Lung (tissue), 12 donors: ENCODE measurements around the gene DNASE2. TPM values are rescaled to one million over a fixed set of nuclear protein-coding genes. Genes with fewer than 3 reads are reported as not detected.

Experiments
- ATAC-seq: fragments of 200-7000 bp; cut with Tn5 transposase; one replicate; pipeline ENCODE4 v1.9.1; 2020; ENCODE audit warnings: moderate number of reproducible peaks; ENCODE audit not compliant: insufficient read depth, low FRiP score
- DNase-seq, 3 donors: peaks; one replicate each; pipeline ENCODE4 v3.0.0-alpha.2; 2013 to 2017
- H3K27ac ChIP-seq, 2 donors: one replicate each; pipeline ENCODE4 v1.5.1; 2013; ENCODE audit warnings: mild to moderate bottlenecking in 2 of 2, moderate library complexity in 2 of 2, control low read depth in 1 of 2, inconsistent platforms in 1 of 2, low read depth in 1 of 2, low read length in 1 of 2
- H3K27me3 ChIP-seq, 3 donors: one replicate each; pipeline ENCODE4 v1.5.1; 2013; ENCODE audit warnings: low read length in 2 of 3; ENCODE audit not compliant: control insufficient read depth in 3 of 3, insufficient read depth in 3 of 3
- H3K36me3 ChIP-seq, 4 donors: one replicate each; pipeline ENCODE4 v1.5.1; 2013; ENCODE audit warnings: low read length in 4 of 4, mild to moderate bottlenecking in 1 of 4, moderate library complexity in 1 of 4; ENCODE audit not compliant: control insufficient read depth in 4 of 4, insufficient read depth in 4 of 4
- H3K4me1 ChIP-seq, 5 donors: one replicate each; pipeline ENCODE4 v1.5.1; 2013; ENCODE audit warnings: low read length in 5 of 5, mild to moderate bottlenecking in 2 of 5, moderate library complexity in 1 of 5; ENCODE audit not compliant: control insufficient read depth in 5 of 5, insufficient read depth in 5 of 5
- H3K4me3 ChIP-seq: one replicate; pipeline ENCODE4 v1.5.1; 2013; ENCODE audit warnings: mild to moderate bottlenecking, control low read depth, moderate library complexity
- H3K9ac ChIP-seq, 2 donors: one replicate each; pipeline ENCODE4 v1.5.1; 2013; ENCODE audit warnings: low read length in 2 of 2, control low read depth in 1 of 2; ENCODE audit not compliant: insufficient read depth in 1 of 2
- H3K9me3 ChIP-seq, 4 donors: one replicate each; pipeline ENCODE4 v1.5.1; 2013; ENCODE audit warnings: low read length in 3 of 4, mild to moderate bottlenecking in 1 of 4, moderate library complexity in 1 of 4; ENCODE audit not compliant: control insufficient read depth in 4 of 4, insufficient read depth in 3 of 4
- WGBS, 2 donors: extraction: QIAGEN DNeasy Blood & Tissue Kit; methylation state at CpG; one replicate each; pipeline ENCODE4 v1.1.7; 2013; 5-methylcytosine and 5-hydroxymethylcytosine counted together
- polyA plus RNA-seq, 2 donors: library from polyadenylated mRNA; stranded (reverse); fragments of 200-250 nt; gene quantifications; one replicate each; pipeline ENCODE4 v1.2.1, GENCODE V29; 2013
- total RNA-seq, 2 donors: library from RNA; depleted of rRNA in 1 of 2; stranded (reverse); fragments of >200 nt in 1 of 2; gene quantifications; one replicate each; pipeline ENCODE4 v1.2.1, GENCODE V29; 2014 to 2021
- TF ChIP-seq, protein P1 (sequence below): IDR thresholded peaks from 2 replicates; pipeline ENCODE4 v1.5.1; 2012; ENCODE audit warnings: mild to moderate bottlenecking; ENCODE audit errors: control extremely low read depth, extremely low read depth
- donor health status: control.
- donor health status: control.
- donor health status: Bipolar disorder and iron deficiency.
- donor health status: healthy.
- donor health status: DM: yes; HTN: yes; CAD: no.

Gene DNASE2
- total and polyA plus RNA-seq, 4 donors = 31.2 to 72.3 (median 50.1) TPM

DNA sequence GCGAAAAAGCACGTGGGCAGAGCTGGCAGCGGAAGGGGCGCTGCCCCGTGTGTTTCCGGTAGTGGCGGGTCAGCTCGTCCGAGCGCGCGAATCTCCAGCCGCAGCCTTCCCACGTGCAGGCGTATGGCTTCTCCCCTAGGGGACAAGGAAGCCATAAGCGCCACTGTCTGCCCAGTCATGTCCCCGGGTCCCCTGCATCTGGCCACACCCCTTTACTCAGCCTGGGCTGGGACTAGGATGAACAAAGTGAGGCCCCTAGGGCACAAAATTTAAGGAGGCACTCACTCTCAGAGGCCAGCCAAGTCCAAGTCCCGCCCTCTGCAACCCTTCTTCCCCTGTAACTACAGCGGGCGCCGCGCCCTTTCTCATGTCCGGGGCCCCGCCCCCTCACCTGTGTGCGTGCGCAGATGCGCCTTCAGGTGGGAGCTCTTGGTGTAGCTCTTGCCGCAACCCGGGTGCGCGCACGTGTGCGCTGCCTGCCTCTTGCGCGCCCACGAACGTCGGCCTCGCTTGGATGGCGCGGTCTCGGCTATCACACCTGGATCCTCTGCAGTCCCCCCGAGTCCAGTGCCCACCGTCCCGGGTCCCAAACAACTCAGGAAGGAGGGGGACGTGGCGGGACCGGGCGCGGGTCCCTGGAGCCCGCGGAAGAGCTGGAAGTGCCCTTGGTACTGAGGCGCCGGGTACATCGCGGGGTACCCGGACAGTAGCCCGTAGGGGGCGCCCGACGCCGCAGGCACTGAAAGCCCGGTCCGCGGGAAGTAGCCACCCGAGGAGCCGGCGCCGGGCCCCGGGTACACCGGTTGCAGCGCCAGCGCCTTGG is 3.9 kb upstream of the DNASE2 start:
- peak; percentile 40 for ATAC-seq
- Histone ChIP-seq H3K27ac (peak overlapping the region in 1 of 2 donors; percentile 20), H3K36me3 (no peaks in the 10 kb centered on the region), H3K4me1 (peaks cover 0 to 17% (median 0%) of the 10 kb centered on the region in 5 donors), H3K9ac (no peak overlapping the region), H3K27me3 (peaks cover 0 to 23% (median 14%) of the 10 kb centered on the region in 3 donors), H3K9me3 (peaks cover 0 to 9% (median 3%) of the 10 kb centered on the region in 4 donors), H3K4me3 (peak overlapping the region; percentile 12)
- TF ChIP-seq, protein P1, sequence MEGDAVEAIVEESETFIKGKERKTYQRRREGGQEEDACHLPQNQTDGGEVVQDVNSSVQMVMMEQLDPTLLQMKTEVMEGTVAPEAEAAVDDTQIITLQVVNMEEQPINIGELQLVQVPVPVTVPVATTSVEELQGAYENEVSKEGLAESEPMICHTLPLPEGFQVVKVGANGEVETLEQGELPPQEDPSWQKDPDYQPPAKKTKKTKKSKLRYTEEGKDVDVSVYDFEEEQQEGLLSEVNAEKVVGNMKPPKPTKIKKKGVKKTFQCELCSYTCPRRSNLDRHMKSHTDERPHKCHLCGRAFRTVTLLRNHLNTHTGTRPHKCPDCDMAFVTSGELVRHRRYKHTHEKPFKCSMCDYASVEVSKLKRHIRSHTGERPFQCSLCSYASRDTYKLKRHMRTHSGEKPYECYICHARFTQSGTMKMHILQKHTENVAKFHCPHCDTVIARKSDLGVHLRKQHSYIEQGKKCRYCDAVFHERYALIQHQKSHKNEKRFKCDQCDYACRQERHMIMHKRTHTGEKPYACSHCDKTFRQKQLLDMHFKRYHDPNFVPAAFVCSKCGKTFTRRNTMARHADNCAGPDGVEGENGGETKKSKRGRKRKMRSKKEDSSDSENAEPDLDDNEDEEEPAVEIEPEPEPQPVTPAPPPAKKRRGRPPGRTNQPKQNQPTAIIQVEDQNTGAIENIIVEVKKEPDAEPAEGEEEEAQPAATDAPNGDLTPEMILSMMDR = peak; percentile 33
- 1 to 3% methylated on average over 72 to 73 of the region's 73 CpGs for WGBS, 2 donors
- peak; percentile 49 to 78 (median 67) for DNase-seq

DNA sequence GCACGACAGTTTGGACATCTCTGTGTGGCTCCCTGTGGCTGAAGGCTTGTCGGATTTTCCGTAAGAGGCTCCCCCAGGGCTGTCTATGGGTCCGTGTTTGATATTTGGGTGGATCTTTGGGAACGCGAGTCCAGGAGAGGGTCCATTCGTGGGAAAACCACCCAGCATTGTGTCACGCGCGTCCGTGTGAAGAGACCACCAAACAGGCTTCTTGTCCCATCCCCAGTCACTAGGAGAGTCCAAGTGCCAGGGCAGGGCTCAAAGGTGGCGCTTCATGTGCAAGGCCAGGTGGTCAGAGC is 3.3 kb upstream of the DNASE2 start:
- WGBS, 2 donors = 66 to 75% methylated on average over 12 of the region's 12 CpGs
- H3K9ac ChIP-seq = no peak overlapping the region
- TF ChIP-seq, protein P1 = no peak
- peaks cover 0 to 17% (median 0%) of the 10 kb centered on the region in 5 donors for H3K4me1 ChIP-seq
- peaks cover 0 to 23% (median 14%) of the 10 kb centered on the region in 3 donors for H3K27me3 ChIP-seq
- peak overlapping the region in 1 of 2 donors; percentile 20 for H3K27ac ChIP-seq
- ATAC-seq (no peak), DNase-seq (no peak)
- H3K9me3 ChIP-seq = peaks cover 0 to 9% (median 3%) of the 10 kb centered on the region in 4 donors
- no peaks in the 10 kb centered on the region for H3K36me3 ChIP-seq
- H3K4me3 ChIP-seq = no peak overlapping the region

DNA sequence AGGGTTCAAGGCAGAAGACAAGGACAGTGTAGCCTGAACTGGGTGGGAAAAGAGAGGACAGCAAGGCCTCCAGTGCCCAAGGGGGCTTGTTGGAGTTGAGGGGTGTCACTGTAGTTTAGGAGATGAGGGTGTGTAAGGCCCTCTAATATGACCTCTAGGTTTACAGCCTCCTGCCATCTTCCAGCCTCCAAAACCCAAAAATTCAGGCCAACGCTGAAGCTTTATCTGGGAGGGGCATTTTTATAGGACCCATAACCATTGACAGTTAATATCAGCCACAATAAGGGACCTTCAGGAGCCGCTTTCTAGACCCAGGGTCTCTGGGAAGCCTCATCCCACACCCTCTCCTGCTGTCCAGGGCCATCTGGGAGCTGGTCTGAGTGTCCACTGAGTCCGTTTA is 3.0 kb upstream of the DNASE2 start:
- 89 to 93% methylated on average over 3 of the region's 3 CpGs for WGBS, 2 donors
- peaks cover 0 to 23% (median 14%) of the 10 kb centered on the region in 3 donors for H3K27me3 ChIP-seq
- no peak overlapping the region for H3K27ac ChIP-seq
- H3K36me3 ChIP-seq = no peaks in the 10 kb centered on the region
- H3K9ac ChIP-seq = no peak overlapping the region
- no peak for ATAC-seq
- no peak overlapping the region for H3K4me3 ChIP-seq
- TF ChIP-seq, protein P1 = no peak
- no peak for DNase-seq
- peaks cover 0 to 9% (median 3%) of the 10 kb centered on the region in 4 donors for H3K9me3 ChIP-seq
- peaks cover 0 to 17% (median 0%) of the 10 kb centered on the region in 5 donors for H3K4me1 ChIP-seq
